T-cell (primary cell): Measurements from ENCODE around the gene COL23A1. TPM values are rescaled to one million over a fixed set of nuclear protein-coding genes. Genes with fewer than 3 reads are reported as not detected.

ENCODE experiments used
- ATAC-seq, 4 experiments: fragments of 200-7000 bp in 3 of 4; fragments of 150-1000 bp in 1 of 4; cut with Tn5 transposase; replicated peaks in 1 of 4; 1 replicate in 3 of 4; 2 replicates in 1 of 4; pipeline ENCODE4 v1.10.0; 2021; ENCODE audit warnings: moderate library complexity in 3 of 4, mild to moderate bottlenecking in 2 of 4, moderate number of reproducible peaks in 1 of 4
- CTCF ChIA-PET, 2 donors: fragments of 300-600 bp; sonication (Branson Sonifier 250); formaldehyde crosslinking; loops; one replicate each; lab custom pipeline; 2022; ENCODE audit warnings: antibody characterized with exemption in 2 of 2; lab: Charles Lee
- POLR2A ChIA-PET, 2 donors: fragments of 300-600 bp; sonication (Branson Sonifier 250); formaldehyde crosslinking; loops; one replicate each; lab custom pipeline; 2022; ENCODE audit warnings: antibody characterized with exemption in 2 of 2; lab: Charles Lee
- DNase-seq, 35 experiments: peaks; one replicate each; pipeline versions ENCODE4 v3.0.0 to v3.0.0-alpha.2; 2013 to 2023
- H3K27ac ChIP-seq: one replicate; pipeline ENCODE4 v1.5.1; 2013; ENCODE audit warnings: low read length
- H3K27me3 ChIP-seq, 2 experiments: replicated peaks in 1 of 2; 1 replicate in 1 of 2; 2 replicates in 1 of 2; pipeline versions ENCODE4 v1.6.1 to v1.7.0; 2013; ENCODE audit warnings: low read length in 1 of 2, mixed read lengths in 1 of 2; ENCODE audit not compliant: control insufficient read depth in 2 of 2, insufficient read depth in 2 of 2; ENCODE audit errors: extremely low read depth in 1 of 2
- H3K36me3 ChIP-seq, 2 donors: 1 replicate in 1 of 2; 2 replicates in 1 of 2; pipeline versions ENCODE4 v1.6.1 to v1.7.0; 2013; ENCODE audit warnings: low read length in 1 of 2; ENCODE audit not compliant: control insufficient read depth in 2 of 2, insufficient read depth in 1 of 2; ENCODE audit errors: extremely low read depth in 1 of 2
- H3K4me1 ChIP-seq, 2 experiments: 1 replicate in 1 of 2; 2 replicates in 1 of 2; pipeline versions ENCODE4 v1.6.1 to v1.7.0; 2013; ENCODE audit warnings: low read length in 2 of 2, mixed read lengths in 1 of 2; ENCODE audit not compliant: insufficient read depth in 2 of 2, control insufficient read depth in 1 of 2; ENCODE audit errors: extremely low read depth in 1 of 2
- H3K4me3 ChIP-seq, 2 donors: 1 replicate in 1 of 2; 2 replicates in 1 of 2; pipeline versions ENCODE4 v1.5.1 to v1.7.0; 2013; ENCODE audit warnings: mild to moderate bottlenecking in 2 of 2, low read length in 1 of 2, moderate library complexity in 1 of 2; ENCODE audit not compliant: control insufficient read depth in 1 of 2; ENCODE audit errors: extremely low read depth in 1 of 2
- H3K9me3 ChIP-seq: 2 replicates; pipeline ENCODE4 v1.7.0; 2013
- H3K27ac Mint-ChIP-seq, 2 donors: one replicate each; pipeline ENCODE4 v1.8.0; 2020 to 2021; ENCODE audit warnings: mild to moderate bottlenecking in 2 of 2, mixed read lengths in 2 of 2
- H3K27me3 Mint-ChIP-seq, 2 donors: one replicate each; pipeline ENCODE4 v1.8.0; 2021 to 2022; ENCODE audit warnings: mixed read lengths in 2 of 2
- H3K36me3 Mint-ChIP-seq: one replicate; pipeline ENCODE4 v1.8.0; 2021; ENCODE audit warnings: mixed read lengths
- H3K4me1 Mint-ChIP-seq, 3 donors: one replicate each; pipeline ENCODE4 v1.8.0; 2020 to 2022; ENCODE audit warnings: mixed read lengths in 3 of 3, mild to moderate bottlenecking in 1 of 3
- H3K4me3 Mint-ChIP-seq, 3 donors: one replicate each; pipeline ENCODE4 v1.8.0; 2020 to 2022; ENCODE audit warnings: mild to moderate bottlenecking in 3 of 3, mixed read lengths in 3 of 3, moderate library complexity in 3 of 3
- H3K9me3 Mint-ChIP-seq, 3 donors: one replicate each; pipeline ENCODE4 v1.8.0; 2020 to 2022; ENCODE audit warnings: mixed read lengths in 3 of 3
- WGBS: methylation state at CpG from one replicate; pipeline ENCODE4 v1.1.5; 2013; ENCODE audit warnings: missing lambda C conversion rate; ENCODE audit not compliant: insufficient coverage; 5-methylcytosine and 5-hydroxymethylcytosine counted together
- total RNA-seq, 35 experiments: library from RNA in 6 of 35; stranded (reverse) in 6 of 35; fragments of 120-200 nt in 1 of 35; gene quantifications; one replicate each; pipeline versions ENCODE4 v1.2.1 to v1.2.4 and lab custom pipeline; 2013 to 2026

COL23A1 gene
- total RNA-seq, 5 donors from 2014 or later (not counting 1 experiment from before 2014, with no cell fraction given), result 0.07 to 0.13 TPM; not detected in 3

- peaks cover 47 to 66% (median 55%) of the 10 kb centered on the region in 3 donors for H3K4me1 Mint-ChIP-seq
These were observed 352.5 kb downstream of the COL23A1 start for GRCh38 chr5:178237431-178238312.

GRCh38 chr5:178236679-178237078 lies 353.5 kb downstream of the COL23A1 start:
- no peak for DNase-seq
- peaks cover 45 to 63% (median 49%) of the 10 kb centered on the region in 3 donors for H3K4me1 Mint-ChIP-seq

More at GRCh38 chr5:178237431-178238312, 352.5 kb downstream of the COL23A1 start:
- POLR2A ChIA-PET, result no interaction called here
- Mint-ChIP-seq H3K27me3 (no peaks in the 10 kb centered on the region), H3K9me3 (no peaks in the 10 kb centered on the region), H3K36me3 (no peaks in the 10 kb centered on the region), H3K27ac (peak overlapping the region in 1 of 2 donors; percentile 74), H3K4me3 (peak overlapping the region in 1 of 3 donors; percentile 54)
- Histone ChIP-seq H3K4me3 (no peak overlapping the region), H3K27ac (peak overlapping the region; percentile 82), H3K27me3 (no peaks in the 10 kb centered on the region), H3K36me3 (no peaks in the 10 kb centered on the region), H3K9me3 (no peaks in the 10 kb centered on the region), H3K4me1 (peaks cover 11 to 86% of the 10 kb centered on the region in 2 experiments)
- no peak for DNase-seq
- CTCF ChIA-PET, result interaction anchor here in 1 of 2 donors (0.6 kb wide), 2 partner anchors 161 to 1820 kb away, joined by 3 read pairs; no protein-coding TSS in a partner anchor
- 89% methylated on average over 10 of the region's 13 CpGs for WGBS
- no peak for ATAC-seq

GRCh38 chr5:178236126-178236525 lies 354.1 kb downstream of the COL23A1 start:
- Histone ChIP-seq H3K4me1 (peaks cover 17 to 89% of the 10 kb centered on the region in 2 experiments), H3K4me3 (no peak overlapping the region), H3K27ac (no peak overlapping the region), H3K36me3 (peaks cover 0 to 1% of the 10 kb centered on the region in 2 donors), H3K9me3 (no peaks in the 10 kb centered on the region), H3K27me3 (no peaks in the 10 kb centered on the region)
- peak overlapping the region in 1 of 3 donors; percentile 54 for H3K4me3 Mint-ChIP-seq
- no peak overlapping the region for H3K27ac Mint-ChIP-seq
- ChIA-PET CTCF (interaction anchor here in 1 of 2 donors (0.7 kb wide), 1 partner anchor 93 kb away, joined by 3 read pairs; no protein-coding TSS in a partner anchor), POLR2A (interaction anchor here in 1 of 2 donors (0.6 to 0.7 kb wide), 2 partner anchors 115 to 1338 kb away, joined by 5 to 9 read pairs; no protein-coding TSS in a partner anchor)
- WGBS, result 100% methylated on average over 7 of the region's 9 CpGs
- peaks cover 3% of the 10 kb centered on the region for H3K36me3 Mint-ChIP-seq
- no peaks in the 10 kb centered on the region for H3K9me3 Mint-ChIP-seq
- peaks cover 49 to 63% (median 52%) of the 10 kb centered on the region in 3 donors for H3K4me1 Mint-ChIP-seq
- ATAC-seq (no peak), DNase-seq (no peak)
- no peaks in the 10 kb centered on the region for H3K27me3 Mint-ChIP-seq

More at GRCh38 chr5:178236679-178237078, 353.5 kb downstream of the COL23A1 start:
- H3K27ac Mint-ChIP-seq, result no peak overlapping the region
- peak overlapping the region in 1 of 3 donors; percentile 54 for H3K4me3 Mint-ChIP-seq
- peak overlapping the region; percentile 82 for H3K27ac ChIP-seq
- no peak for ATAC-seq
- WGBS, result 100% methylated on average over 1 of the region's 4 CpGs
- no peaks in the 10 kb centered on the region for H3K9me3 Mint-ChIP-seq
- ChIA-PET CTCF (no interaction called here), POLR2A (no interaction called here)
- no peaks in the 10 kb centered on the region for H3K27me3 ChIP-seq
- peaks cover 12 to 89% of the 10 kb centered on the region in 2 experiments for H3K4me1 ChIP-seq
- H3K4me3 ChIP-seq, result no peak overlapping the region
- no peaks in the 10 kb centered on the region for H3K36me3 Mint-ChIP-seq
- no peaks in the 10 kb centered on the region for H3K36me3 ChIP-seq
- H3K9me3 ChIP-seq, result no peaks in the 10 kb centered on the region
- no peaks in the 10 kb centered on the region for H3K27me3 Mint-ChIP-seq

GRCh38 chr5:178235588-178235974 lies 354.6 kb downstream of the COL23A1 start:
- no peak overlapping the region for H3K4me3 ChIP-seq
- Mint-ChIP-seq H3K36me3 (peaks cover 9% of the 10 kb centered on the region), H3K27ac (no peak overlapping the region), H3K27me3 (no peaks in the 10 kb centered on the region), H3K4me3 (no peak overlapping the region), H3K9me3 (no peaks in the 10 kb centered on the region), H3K4me1 (peaks cover 49 to 63% (median 52%) of the 10 kb centered on the region in 3 donors)
- DNase-seq, result no peak
- WGBS, result 83% methylated on average over 1 of the region's 3 CpGs
- peaks cover 0 to 5% of the 10 kb centered on the region in 2 donors for H3K36me3 ChIP-seq
- CTCF ChIA-PET, result interaction anchor here (0.7 to 1.2 kb wide), 2 partner anchors 92 to 317 kb away, joined by 3 to 5 read pairs; no protein-coding TSS in a partner anchor
- no peaks in the 10 kb centered on the region for H3K9me3 ChIP-seq
- H3K27me3 ChIP-seq, result no peaks in the 10 kb centered on the region
- no peak for ATAC-seq
- peak overlapping the region; percentile 27 for H3K27ac ChIP-seq
- POLR2A ChIA-PET, result interaction anchor here in 1 of 2 donors (0.7 kb wide), 1 partner anchor 1337 kb away, joined by 9 read pairs; no protein-coding TSS in a partner anchor
- peaks cover 20 to 88% of the 10 kb centered on the region in 2 experiments for H3K4me1 ChIP-seq

GRCh38 chr5:178234750-178235587 lies 355.2 kb downstream of the COL23A1 start:
- DNase-seq, result peak; percentile 34 to 83 (median 67)
- Histone ChIP-seq H3K4me1 (peaks cover 20 to 88% of the 10 kb centered on the region in 2 experiments), H3K27ac (peak overlapping the region; percentile 27), H3K4me3 (no peak overlapping the region), H3K36me3 (peaks cover 0 to 7% of the 10 kb centered on the region in 2 donors), H3K27me3 (no peaks in the 10 kb centered on the region), H3K9me3 (no peaks in the 10 kb centered on the region)
- Mint-ChIP-seq H3K27me3 (no peaks in the 10 kb centered on the region), H3K4me1 (peaks cover 52 to 66% (median 54%) of the 10 kb centered on the region in 3 donors), H3K9me3 (no peaks in the 10 kb centered on the region), H3K27ac (peak overlapping the region; percentile 24 to 74), H3K36me3 (peaks cover 12% of the 10 kb centered on the region), H3K4me3 (peak overlapping the region in 1 of 3 donors; percentile 0)
- peak in 1 of 4 experiments; percentile 39 for ATAC-seq
- POLR2A ChIA-PET, result no interaction called here
- CTCF ChIA-PET, result interaction anchor here in 1 of 2 donors (0.6 to 1.2 kb wide), 2 partner anchors 12 to 318 kb away, joined by 3 to 5 read pairs; no protein-coding TSS in a partner anchor
- WGBS, result 33% methylated on average over 2 of the region's 12 CpGs
